HepG2 (cell line): ENCODE measurements around the gene RPS6KL1. TPM values are rescaled to one million over a fixed set of nuclear protein-coding genes. Genes with fewer than 3 reads are reported as not detected.

Source experiments
- ATAC-seq: fragments of 200-7000 bp; cut with Tn5 transposase; 3 replicates; pipeline ENCODE4 v1.9.1; 2020; ENCODE audit warnings: mild to moderate bottlenecking, moderate library complexity
- BruUV-seq: library from RNA; stranded (reverse); fragments of 400-500 nt; replicated peaks from 2 replicates; lab custom pipeline; 2021; lab: Mats Ljungman, UMichigan
- CTCF ChIA-PET: fragments of 300-600 bp; formaldehyde crosslinking; extraction: SDS; loops from one replicate; lab custom pipeline; 2021; ENCODE audit warnings: low total read pairs, inconsistent platforms, low intra/inter-chr PET ratio; lab: Yijun Ruan, JAX
- POLR2A ChIA-PET: fragments of 350-600 bp; sonication (Branson Sonifier 250); formaldehyde crosslinking; loops from one replicate; lab custom pipeline; 2020; ENCODE audit warnings: antibody characterized with exemption, inconsistent platforms; lab: Yijun Ruan, JAX
- DNase-seq: peaks from one replicate; pipeline ENCODE4 v3.0.0-alpha.2; 2015; ENCODE audit warnings: low spot score
- FAIRE-seq: peaks from 3 replicates; lab custom pipeline; 2011; peaks lifted over from hg19 to GRCh38; lab: Jason Lieb, UNC
- H2AFZ ChIP-seq: one replicate; pipeline ENCODE4 v1.6.1; 2011; ENCODE audit warnings: low read length, inconsistent platforms
- H3K27ac ChIP-seq: fragments of 300-600 bp; 3 replicates; pipeline ENCODE4 v1.8.0; 2011; ENCODE audit warnings: mixed run types, mild to moderate bottlenecking, mixed read lengths, low read length, inconsistent platforms; ENCODE audit not compliant: insufficient read depth; ENCODE audit errors: extremely low read length
- H3K27me3 ChIP-seq, 2 experiments: fragments of 200-600 bp in 1 of 2; 2 replicates in 1 of 2; 3 replicates in 1 of 2; pipeline versions ENCODE4 v1.6.0 to v1.8.0; 2011; ENCODE audit warnings: low read length in 2 of 2, mild to moderate bottlenecking in 2 of 2, moderate library complexity in 2 of 2, inconsistent platforms in 1 of 2; ENCODE audit not compliant: insufficient read depth in 2 of 2, control insufficient read depth in 1 of 2
- H3K36me3 ChIP-seq, 2 experiments: fragments of 200-600 bp in 1 of 2; replicated peaks in 1 of 2; 2 replicates in 1 of 2; 3 replicates in 1 of 2; pipeline versions ENCODE4 v1.5.1 to v1.8.0; 2011; ENCODE audit warnings: low read length in 2 of 2, inconsistent platforms in 1 of 2; ENCODE audit not compliant: insufficient read depth in 2 of 2, control insufficient read depth in 1 of 2
- H3K4me1 ChIP-seq: 2 replicates; pipeline ENCODE4 v1.5.1; 2012; ENCODE audit warnings: low read length, inconsistent platforms; ENCODE audit not compliant: insufficient read depth
- H3K4me2 ChIP-seq: 2 replicates; pipeline ENCODE4 v1.6.0; 2011; ENCODE audit warnings: low read depth, low read length, inconsistent platforms
- H3K4me3 ChIP-seq, 3 experiments: fragments of 200-600 bp in 1 of 3; sonication (generic), shearing (Covaris generic) in 1 of 3; replicated peaks in 1 of 3; 2 replicates each; pipeline ENCODE4 v1.5.1; 2011 to 2016; ENCODE audit warnings: low read length in 3 of 3, inconsistent platforms in 2 of 3, low read depth in 2 of 3, mild to moderate bottlenecking in 2 of 3, control low read depth in 1 of 3, mixed read lengths in 1 of 3; ENCODE audit not compliant: insufficient read depth in 1 of 3
- H3K79me2 ChIP-seq: one replicate; pipeline ENCODE4 v1.6.1; 2011; ENCODE audit warnings: low read length, inconsistent platforms; ENCODE audit not compliant: insufficient read depth
- H3K9ac ChIP-seq: 2 replicates; pipeline ENCODE4 v1.6.0; 2011; ENCODE audit warnings: mild to moderate bottlenecking, low read depth, low read length, inconsistent platforms; ENCODE audit not compliant: insufficient read depth
- H3K9me3 ChIP-seq: 2 replicates; pipeline ENCODE4 v1.5.1; 2012; ENCODE audit warnings: mild to moderate bottlenecking, low read length
- H4K20me1 ChIP-seq: 2 replicates; pipeline ENCODE4 v1.6.0; 2011; ENCODE audit warnings: inconsistent platforms, mild to moderate bottlenecking, low read length, moderate library complexity; ENCODE audit not compliant: insufficient read depth
- CEBPG ChIP-seq: IDR thresholded peaks from 2 replicates; pipeline ENCODE4 v1.6.1; 2016
- ETV6 ChIP-seq: sonication (generic); formaldehyde crosslinking; conservative IDR thresholded peaks from 2 replicates; pipeline ENCODE4 v1.4.0; 2020; ENCODE audit warnings: missing genetic modification reagents
- NFIB ChIP-seq: sonication (generic); formaldehyde crosslinking; IDR thresholded peaks from 2 replicates; pipeline ENCODE4 v1.9.0; 2021; ENCODE audit warnings: missing genetic modification reagents, mild to moderate bottlenecking, borderline replicate concordance
- NFYC ChIP-seq: IDR thresholded peaks from 2 replicates; pipeline ENCODE4 v1.6.1; 2016; ENCODE audit warnings: missing genetic modification reagents, missing compliant biosample characterization
- NR0B2 ChIP-seq: sonication (generic); formaldehyde crosslinking; IDR thresholded peaks from 2 replicates; pipeline ENCODE4 v1.4.0; 2020; ENCODE audit warnings: mild to moderate bottlenecking, missing genetic modification reagents
- PHF5A ChIP-seq: IDR thresholded peaks from one replicate; pipeline ENCODE4 v1.6.1; 2018; ENCODE audit warnings: low read depth, missing genetic modification reagents; ENCODE audit not compliant: unreplicated experiment
- POLR2AphosphoS2 ChIP-seq: IDR thresholded peaks from 2 replicates; pipeline ENCODE4 v1.6.1; 2011; ENCODE audit warnings: low read depth, low read length, improper control_type of control experiment
- REL ChIP-seq: sonication (generic); formaldehyde crosslinking; conservative IDR thresholded peaks from 2 replicates; pipeline ENCODE4 v1.8.0; 2022; ENCODE audit warnings: mild to moderate bottlenecking, missing genetic modification reagents, moderate library complexity
- RNF2 ChIP-seq: fragments of 450-650 bp; conservative IDR thresholded peaks from 2 replicates; pipeline ENCODE4 v1.6.1; 2016; ENCODE audit warnings: low read depth
- SIN3A ChIP-seq: IDR thresholded peaks from 2 replicates; pipeline ENCODE4 v1.6.1; 2011; ENCODE audit warnings: low read depth, mild to moderate bottlenecking, control low read depth, low read length, borderline replicate concordance
- SP5 ChIP-seq: IDR thresholded peaks from 2 replicates; pipeline ENCODE4 v1.6.1; 2016; ENCODE audit warnings: low read depth, borderline replicate concordance
- TFE3 ChIP-seq: IDR thresholded peaks from 2 replicates; pipeline ENCODE4 v1.6.1; 2016
- ZBTB10 ChIP-seq: sonication (generic); formaldehyde crosslinking; IDR thresholded peaks from 2 replicates; pipeline ENCODE4 v1.4.0; 2020; ENCODE audit warnings: missing genetic modification reagents, borderline replicate concordance
- ZGPAT ChIP-seq: IDR thresholded peaks from 2 replicates; pipeline ENCODE4 v1.6.1; 2016; ENCODE audit warnings: mild to moderate bottlenecking
- ZMAT3 ChIP-seq: sonication (generic); formaldehyde crosslinking; conservative IDR thresholded peaks from 2 replicates; pipeline ENCODE4 v1.7.0; 2021; ENCODE audit warnings: missing genetic modification reagents
- ZNF382 ChIP-seq: sonication (generic); formaldehyde crosslinking; IDR thresholded peaks from 2 replicates; pipeline ENCODE4 v1.5.0; 2020; ENCODE audit warnings: missing genetic modification reagents, mild to moderate bottlenecking, borderline replicate concordance
- WGBS: methylation state at CpG from one replicate; pipeline ENCODE4 v1.1.6; 2017; ENCODE audit warnings: low lambda C conversion rate; 5-methylcytosine and 5-hydroxymethylcytosine counted together
- in situ Hi-C: cut with HindIII; loops from 2 replicates; pipeline ENCODE4 v1.10.0; 2017; ENCODE audit warnings: low pct_unique_long_range_greater_than_20kb; ENCODE audit not compliant: extremely low pct_ligation_motif_present
- intact Hi-C: fragments of 100-400 bp; cut with micrococcal nuclease; formaldehyde crosslinking; loops from one replicate; pipeline ENCODE4 v1.10.0; 2022; ENCODE audit not compliant: unreplicated experiment
- polyA plus RNA-seq, 8 experiments: library from polyadenylated mRNA; depleted of rRNA in 3 of 8; stranded (reverse) in 7 of 8; unstranded in 1 of 8; fragments of >200 nt; fragmentation: Illumina TruSeq in 4 of 8; extraction: Trizol in 4 of 8; gene quantifications; 2 replicates each; pipeline versions ENCODE4 v1.2.1 to v1.2.3, GENCODE V29; 2011 to 2016; ENCODE audit warnings: low read depth in 4 of 8, missing spikeins in 1 of 8, mixed read lengths in 1 of 8; ENCODE audit not compliant: insufficient read depth in 1 of 8
- total RNA-seq, 5 experiments: library from RNA; depleted of rRNA; stranded (reverse); fragments of >200 nt; fragmentation: Illumina TruSeq; extraction: Trizol; gene quantifications; 2 replicates each; pipeline ENCODE4 v1.2.3, GENCODE V29; 2016; ENCODE audit warnings: low read depth in 1 of 5

RPS6KL1 gene
- total and polyA plus RNA-seq, 2 of the 13 experiments (the other 11 are each of a cell fraction or from before 2014, with no cell fraction given), result 6.5 to 11.5 TPM

DNA sequence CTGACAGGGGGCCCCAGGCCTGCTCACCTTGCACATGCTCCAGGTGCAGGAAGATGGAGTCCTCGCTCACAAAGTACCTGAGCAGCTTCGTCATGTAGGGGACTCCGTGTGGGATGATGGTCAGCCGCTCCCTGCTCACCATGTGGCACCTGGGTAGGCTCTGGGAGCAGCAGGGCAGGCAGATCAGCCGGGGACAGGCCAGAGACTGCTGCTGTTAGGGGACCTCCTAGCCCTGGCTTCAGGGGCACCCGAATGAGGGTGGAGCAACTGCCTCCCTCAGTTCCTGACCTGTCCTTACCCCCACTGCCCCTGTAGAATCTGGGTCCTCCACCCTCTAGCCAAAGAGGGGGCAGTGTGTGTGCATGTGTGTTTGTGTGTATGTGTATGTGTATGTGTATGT lies 11.8 kb downstream of the RPS6KL1 start (continued):
- TF ChIP-seq ZGPAT (CRISPR knock-in tag), result no peak
- no peak for TF ChIP-seq ZNF382 (CRISPR knock-in tag)
- TF ChIP-seq NR0B2, result no peak
- TF ChIP-seq TFE3 (CRISPR knock-in tag), result no peak
- TF ChIP-seq SIN3A, result no peak
- no peak for TF ChIP-seq PHF5A (CRISPR knock-in tag)

- Histone ChIP-seq H3K27ac (no peak overlapping the region), H3K4me1 (peaks cover 16% of the 10 kb centered on the region; the same call in 1 of the 2 replicates), H3K79me2 (no peaks in the 10 kb centered on the region), H4K20me1 (no peaks in the 10 kb centered on the region), H3K36me3 (no peaks in the 10 kb centered on the region), H3K9me3 (no peaks in the 10 kb centered on the region), H3K4me2 (no peak overlapping the region), H3K4me3 (no peak overlapping the region), H2AFZ (no peak overlapping the region), H3K9ac (no peak overlapping the region), H3K27me3 (no peaks in the 10 kb centered on the region)
- CTCF ChIA-PET, result no interaction called here
- in situ Hi-C loops, result loop anchor here (5.0 kb wide), 1 partner anchor 182 kb away; no protein-coding TSS in a partner anchor
- DNase-seq (no peak), ATAC-seq (no peak), FAIRE-seq (no peak)
- BruUV-seq, result no TSS peak
- POLR2A ChIA-PET, result interaction anchor here (1.5 kb wide), 1 partner anchor 12 kb away, joined by 5 read pairs; the partner anchor contains the start of gene RPS6KL1
- WGBS, result 93% methylated on average over 10 of the region's 10 CpGs
- intact Hi-C loops, result no loop called here
- TF ChIP-seq REL (no peak), ZGPAT (CRISPR knock-in tag) (no peak), ZMAT3 (CRISPR knock-in tag) (no peak), POLR2AphosphoS2 (no peak), SP5 (CRISPR knock-in tag) (no peak), ZBTB10 (CRISPR knock-in tag) (no peak), RNF2 (no peak), NFIB (no peak), CEBPG (no peak), NFYC (CRISPR knock-in tag) (no peak), ETV6 (no peak)
These were observed 12.5 kb downstream of the RPS6KL1 start for GRCh38 chr14:74910556-74910955.
